ENCODE measurements around the gene SLC6A8.
"Not testable (repeated sequence)": the region's sequence is repeated elsewhere in the genome, so short reads cannot be mapped to it uniquely, and the experiment has no call there.

Gene SLC6A8

GRCh38 chrX:153703036-153703370 is 15.3 kb downstream of the SLC6A8 start:
- Histone ChIP-seq H3K4me3 (no peak overlapping the region), H3K27ac (no peak overlapping the region)

GRCh38 chrX:153704021-153704526 is 16.3 kb downstream of the SLC6A8 start:
- H3K4me3 ChIP-seq = no peak overlapping the region
- H3K27ac ChIP-seq = peak overlapping the region in 9 of 21 experiments; percentile 3 to 69 (median 37)

GRCh38 chrX:153704631-153705402 is 17.1 kb downstream of the SLC6A8 start:
- not testable (repeated sequence) for H3K4me3 ChIP-seq
- peak overlapping the region in 4 of 21 experiments; percentile 19 to 31 (median 20) for H3K27ac ChIP-seq

GRCh38 chrX:153705403-153706060 is 17.8 kb downstream of the SLC6A8 start:
- not testable (repeated sequence) for H3K4me3 ChIP-seq
- peak overlapping the region in 5 of 21 experiments; percentile 10 to 31 (median 20) for H3K27ac ChIP-seq

- Histone ChIP-seq H3K4me3 (no peak overlapping the region), H3K27ac (peak overlapping the region in 1 of 21 experiments; percentile 7)
Observed at GRCh38 chrX:153706799-153707198, 19.1 kb downstream of the SLC6A8 start.

- Histone ChIP-seq H3K27ac (no peak overlapping the region), H3K4me3 (no peak overlapping the region)
Observed at GRCh38 chrX:153707406-153707805, 19.7 kb downstream of the SLC6A8 start.

- Histone ChIP-seq H3K4me3 (no peak overlapping the region), H3K27ac (peak overlapping the region in 2 of 21 experiments; percentile 14 to 44)
Observed at GRCh38 chrX:153708415-153708814, 20.7 kb downstream of the SLC6A8 start.

- Histone ChIP-seq H3K27ac (no peak overlapping the region), H3K4me3 (no peak overlapping the region)
Observed at GRCh38 chrX:153709726-153710674, 22.3 kb downstream of the SLC6A8 start.

- no peak overlapping the region for H3K27ac ChIP-seq
Observed at GRCh38 chrX:153714256-153714655, 26.5 kb downstream of the SLC6A8 start.

GRCh38 chrX:153717445-153717844 is 29.7 kb downstream of the SLC6A8 start:
- Histone ChIP-seq H3K4me3 (no peak overlapping the region), H3K27ac (no peak overlapping the region)

More at GRCh38 chrX:153714256-153714655, 26.5 kb downstream of the SLC6A8 start:
- H3K4me3 ChIP-seq = no peak overlapping the region

- H3K4me3 ChIP-seq = no peak overlapping the region
- H3K27ac ChIP-seq = no peak overlapping the region
Observed at GRCh38 chrX:153719238-153719637, 31.5 kb downstream of the SLC6A8 start.

- Histone ChIP-seq H3K4me3 (no peak overlapping the region), H3K27ac (no peak overlapping the region)
Observed at GRCh38 chrX:153719701-153720100, 32.0 kb downstream of the SLC6A8 start.

GRCh38 chrX:153722704-153723350 is 35.1 kb downstream of the SLC6A8 start:
- H3K4me3 ChIP-seq = peak overlapping the region; percentile 52 to 76 (median 68)

GRCh38 chrX:153723351-153724251 is 35.9 kb downstream of the SLC6A8 start:
- peak overlapping the region; percentile 53 to 94 (median 87) for H3K27ac ChIP-seq

More at GRCh38 chrX:153722704-153723350, 35.1 kb downstream of the SLC6A8 start:
- H3K27ac ChIP-seq = peak overlapping the region; percentile 53 to 94 (median 87)

GRCh38 chrX:153724252-153725038 is 36.7 kb downstream of the SLC6A8 start, which contains the start of the genes ABCD1 and BCAP31:
TSS of gene ABCD1 (plus strand) at chrX:153724856. CDS start at chrX:153725267, 411 bp downstream.
TSS of gene BCAP31 (minus strand) at chrX:153724387. CDS start at chrX:153723244, 1,143 bp downstream.
- Histone ChIP-seq H3K4me3 (peak within 1 kb of the TSS; percentile 52 to 76 (median 68)), H3K27ac (peak within 1 kb of the TSS; percentile 53 to 94 (median 87))

More at GRCh38 chrX:153723351-153724251, 35.9 kb downstream of the SLC6A8 start:
- H3K4me3 ChIP-seq = peak overlapping the region; percentile 52 to 76 (median 68)

- peak overlapping the region; percentile 52 to 76 (median 68) for H3K4me3 ChIP-seq
- H3K27ac ChIP-seq = peak overlapping the region; percentile 39 to 94 (median 87)
Observed at GRCh38 chrX:153725039-153725831, 37.5 kb downstream of the SLC6A8 start.

Measured in skin epidermis (tissue), 12 donors.